ENCODE results near the gene FRMPD4.

The FRMPD4 gene

DNA sequence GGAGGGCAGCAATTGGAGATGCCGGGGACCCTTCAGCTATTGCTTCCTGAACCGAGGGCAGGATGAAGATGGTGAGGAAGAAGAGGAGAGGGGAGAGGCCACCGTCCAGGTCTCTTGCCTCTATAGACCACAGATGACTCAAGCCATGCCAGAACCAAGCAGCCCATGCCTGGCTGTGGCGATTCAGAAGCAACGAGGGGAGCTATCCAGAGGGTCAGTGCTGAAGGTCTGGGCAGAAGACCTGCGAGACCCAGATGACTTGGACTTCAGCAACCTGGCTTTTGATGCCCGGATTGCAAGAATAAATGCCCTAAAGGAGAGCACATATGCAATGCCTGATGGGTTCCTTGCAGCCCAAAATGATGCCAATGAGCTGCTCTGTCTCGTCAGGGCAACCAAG is 582.8 kb downstream of the FRMPD4 start:
- no peak for ATAC-seq
- TF ChIP-seq, protein P1, sequence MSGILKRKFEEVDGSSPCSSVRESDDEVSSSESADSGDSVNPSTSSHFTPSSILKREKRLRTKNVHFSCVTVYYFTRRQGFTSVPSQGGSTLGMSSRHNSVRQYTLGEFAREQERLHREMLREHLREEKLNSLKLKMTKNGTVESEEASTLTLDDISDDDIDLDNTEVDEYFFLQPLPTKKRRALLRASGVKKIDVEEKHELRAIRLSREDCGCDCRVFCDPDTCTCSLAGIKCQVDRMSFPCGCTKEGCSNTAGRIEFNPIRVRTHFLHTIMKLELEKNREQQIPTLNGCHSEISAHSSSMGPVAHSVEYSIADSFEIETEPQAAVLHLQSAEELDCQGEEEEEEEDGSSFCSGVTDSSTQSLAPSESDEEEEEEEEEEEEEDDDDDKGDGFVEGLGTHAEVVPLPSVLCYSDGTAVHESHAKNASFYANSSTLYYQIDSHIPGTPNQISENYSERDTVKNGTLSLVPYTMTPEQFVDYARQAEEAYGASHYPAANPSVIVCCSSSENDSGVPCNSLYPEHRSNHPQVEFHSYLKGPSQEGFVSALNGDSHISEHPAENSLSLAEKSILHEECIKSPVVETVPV (CRISPR knock-in tag; IDR thresholded peaks at IDR 0.05), result no peak
- TF ChIP-seq TOX (CRISPR knock-in tag; IDR thresholded peaks at IDR 0.05; ENCODE audit: borderline replicate concordance) (no peak), RARB (CRISPR knock-in tag; IDR thresholded peaks at IDR 0.05) (no peak), ZNF70 (CRISPR knock-in tag; IDR thresholded peaks at IDR 0.05) (no peak), SNAI2 (CRISPR knock-in tag; IDR thresholded peaks at IDR 0.05) (no peak), PPARA (CRISPR knock-in tag; IDR thresholded peaks at IDR 0.05; ENCODE audit: borderline replicate concordance) (no peak), ZNF8 (CRISPR knock-in tag; IDR thresholded peaks at IDR 0.05) (no peak), CSDC2 (CRISPR knock-in tag; IDR thresholded peaks at IDR 0.05) (no peak), GLIS3 (CRISPR knock-in tag; IDR thresholded peaks at IDR 0.05) (no peak), BACH2 (CRISPR knock-in tag; IDR thresholded peaks at IDR 0.05; ENCODE audit: borderline replicate concordance) (no peak), ZNF565 (CRISPR knock-in tag; conservative IDR thresholded peaks at IDR 0.05; ENCODE audit: low read depth) (no peak), ESRRG (CRISPR knock-in tag; IDR thresholded peaks at IDR 0.05) (no peak), ZFP3 (CRISPR knock-in tag; IDR thresholded peaks at IDR 0.05) (no peak)
- TF ChIP-seq, protein P2, sequence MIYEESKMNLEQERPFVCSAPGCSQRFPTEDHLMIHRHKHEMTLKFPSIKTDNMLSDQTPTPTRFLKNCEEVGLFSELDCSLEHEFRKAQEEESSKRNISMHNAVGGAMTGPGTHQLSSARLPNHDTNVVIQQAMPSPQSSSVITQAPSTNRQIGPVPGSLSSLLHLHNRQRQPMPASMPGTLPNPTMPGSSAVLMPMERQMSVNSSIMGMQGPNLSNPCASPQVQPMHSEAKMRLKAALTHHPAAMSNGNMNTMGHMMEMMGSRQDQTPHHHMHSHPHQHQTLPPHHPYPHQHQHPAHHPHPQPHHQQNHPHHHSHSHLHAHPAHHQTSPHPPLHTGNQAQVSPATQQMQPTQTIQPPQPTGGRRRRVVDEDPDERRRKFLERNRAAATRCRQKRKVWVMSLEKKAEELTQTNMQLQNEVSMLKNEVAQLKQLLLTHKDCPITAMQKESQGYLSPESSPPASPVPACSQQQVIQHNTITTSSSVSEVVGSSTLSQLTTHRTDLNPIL (CRISPR knock-in tag; IDR thresholded peaks at IDR 0.05; ENCODE audit: low read depth), result no peak
- TF ChIP-seq, protein P3, sequence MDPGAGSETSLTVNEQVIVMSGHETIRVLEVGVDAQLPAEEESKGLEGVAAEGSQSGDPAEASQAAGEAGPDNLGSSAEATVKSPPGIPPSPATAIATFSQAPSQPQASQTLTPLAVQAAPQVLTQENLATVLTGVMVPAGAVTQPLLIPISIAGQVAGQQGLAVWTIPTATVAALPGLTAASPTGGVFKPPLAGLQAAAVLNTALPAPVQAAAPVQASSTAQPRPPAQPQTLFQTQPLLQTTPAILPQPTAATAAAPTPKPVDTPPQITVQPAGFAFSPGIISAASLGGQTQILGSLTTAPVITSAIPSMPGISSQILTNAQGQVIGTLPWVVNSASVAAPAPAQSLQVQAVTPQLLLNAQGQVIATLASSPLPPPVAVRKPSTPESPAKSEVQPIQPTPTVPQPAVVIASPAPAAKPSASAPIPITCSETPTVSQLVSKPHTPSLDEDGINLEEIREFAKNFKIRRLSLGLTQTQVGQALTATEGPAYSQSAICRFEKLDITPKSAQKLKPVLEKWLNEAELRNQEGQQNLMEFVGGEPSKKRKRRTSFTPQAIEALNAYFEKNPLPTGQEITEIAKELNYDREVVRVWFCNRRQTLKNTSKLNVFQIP (CRISPR knock-in tag; IDR thresholded peaks at IDR 0.05; ENCODE audit: borderline replicate concordance, low read depth), result no peak
- TF ChIP-seq, protein P4, sequence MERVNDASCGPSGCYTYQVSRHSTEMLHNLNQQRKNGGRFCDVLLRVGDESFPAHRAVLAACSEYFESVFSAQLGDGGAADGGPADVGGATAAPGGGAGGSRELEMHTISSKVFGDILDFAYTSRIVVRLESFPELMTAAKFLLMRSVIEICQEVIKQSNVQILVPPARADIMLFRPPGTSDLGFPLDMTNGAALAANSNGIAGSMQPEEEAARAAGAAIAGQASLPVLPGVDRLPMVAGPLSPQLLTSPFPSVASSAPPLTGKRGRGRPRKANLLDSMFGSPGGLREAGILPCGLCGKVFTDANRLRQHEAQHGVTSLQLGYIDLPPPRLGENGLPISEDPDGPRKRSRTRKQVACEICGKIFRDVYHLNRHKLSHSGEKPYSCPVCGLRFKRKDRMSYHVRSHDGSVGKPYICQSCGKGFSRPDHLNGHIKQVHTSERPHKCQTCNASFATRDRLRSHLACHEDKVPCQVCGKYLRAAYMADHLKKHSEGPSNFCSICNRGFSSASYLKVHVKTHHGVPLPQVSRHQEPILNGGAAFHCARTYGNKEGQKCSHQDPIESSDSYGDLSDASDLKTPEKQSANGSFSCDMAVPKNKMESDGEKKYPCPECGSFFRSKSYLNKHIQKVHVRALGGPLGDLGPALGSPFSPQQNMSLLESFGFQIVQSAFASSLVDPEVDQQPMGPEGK (CRISPR knock-in tag; IDR thresholded peaks at IDR 0.05; ENCODE audit: borderline replicate concordance), result no peak

DNA sequence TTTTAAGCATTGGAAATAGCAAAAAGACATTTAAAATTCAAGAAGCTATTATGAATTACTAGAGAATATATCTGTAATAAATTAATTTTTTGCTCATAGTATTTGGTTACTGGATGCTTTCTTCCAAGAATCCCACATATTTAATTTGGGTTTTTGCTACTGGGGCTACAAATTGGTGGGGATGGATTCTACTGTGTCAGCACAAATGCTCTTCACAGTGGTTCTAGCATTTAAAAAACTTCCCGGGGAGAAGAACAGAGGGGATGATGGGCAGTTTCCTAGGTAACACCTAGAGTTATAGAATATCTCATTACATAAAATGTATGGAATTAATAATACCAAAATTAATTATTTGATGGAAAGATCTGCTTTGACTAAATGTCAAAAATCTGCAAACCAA is 584.0 kb downstream of the FRMPD4 start:
- no peak for ATAC-seq

More for the DNA sequence above, 584.0 kb downstream of the FRMPD4 start:
- TF ChIP-seq TOX (CRISPR knock-in tag; IDR thresholded peaks at IDR 0.05; ENCODE audit: borderline replicate concordance) (no peak), ZFP3 (CRISPR knock-in tag; IDR thresholded peaks at IDR 0.05) (no peak), CSDC2 (CRISPR knock-in tag; IDR thresholded peaks at IDR 0.05) (no peak), ZC3H10 (CRISPR knock-in tag; IDR thresholded peaks at IDR 0.05) (no peak), PPARA (CRISPR knock-in tag; IDR thresholded peaks at IDR 0.05; ENCODE audit: borderline replicate concordance) (no peak), ZNF565 (CRISPR knock-in tag; conservative IDR thresholded peaks at IDR 0.05; ENCODE audit: low read depth) (no peak), GLIS3 (CRISPR knock-in tag; IDR thresholded peaks at IDR 0.05) (no peak), RARB (CRISPR knock-in tag; IDR thresholded peaks at IDR 0.05) (no peak), ARNTL (CRISPR knock-in tag; IDR thresholded peaks at IDR 0.05; ENCODE audit: borderline replicate concordance, low read depth) (no peak), OSR1 (CRISPR knock-in tag; IDR thresholded peaks at IDR 0.05) (no peak), ZNF8 (CRISPR knock-in tag; IDR thresholded peaks at IDR 0.05) (no peak), SNAI2 (CRISPR knock-in tag; IDR thresholded peaks at IDR 0.05) (no peak)
- TF ChIP-seq, protein P2 (CRISPR knock-in tag; IDR thresholded peaks at IDR 0.05; ENCODE audit: low read depth), result no peak
- TF ChIP-seq, protein P4 (CRISPR knock-in tag; IDR thresholded peaks at IDR 0.05; ENCODE audit: borderline replicate concordance), result no peak
- TF ChIP-seq, protein P1 (CRISPR knock-in tag; IDR thresholded peaks at IDR 0.05), result no peak

All from SK-N-SH treated with all-trans-retinoic acid at 6 μM for 48 hours (cell line).